H1 (cell line): ENCODE measurements around the gene PRRG1.

Source experiments
- BRCA1 ChIP-seq: IDR thresholded peaks from 2 replicates; pipeline ENCODE4 v1.6.1; 2012; ENCODE audit warnings: low read depth, low read length, improper control_type of control experiment
- CHD2 ChIP-seq: IDR thresholded peaks from 2 replicates; pipeline ENCODE4 v1.6.1; 2012; ENCODE audit warnings: low read length, improper control_type of control experiment
- CREB1 ChIP-seq: IDR thresholded peaks from 2 replicates; pipeline ENCODE4 v1.6.1; 2012; ENCODE audit warnings: inconsistent platforms
- EZH2 ChIP-seq: fragments of 200-600 bp; sonication (generic); IDR thresholded peaks from 2 replicates; pipeline ENCODE4 v1.7.1; 2012; ENCODE audit warnings: low read depth, mild to moderate bottlenecking, moderate library complexity, low read length, inconsistent platforms; ENCODE audit not compliant: severe bottlenecking
- HDAC6 ChIP-seq: IDR thresholded peaks from one replicate; pipeline ENCODE4 v1.7.1; 2012; ENCODE audit warnings: low read depth, mild to moderate bottlenecking, inconsistent platforms, low read length, moderate library complexity
- NRF1 ChIP-seq: IDR thresholded peaks from 2 replicates; pipeline ENCODE4 v1.6.1; 2011; ENCODE audit warnings: mild to moderate bottlenecking, low read depth, low read length, improper control_type of control experiment
- POLR2A ChIP-seq, 2 experiments: IDR thresholded peaks; 1 replicate in 1 of 2; 2 replicates in 1 of 2; pipeline ENCODE4 v1.6.1; 2011; ENCODE audit warnings: low read depth in 2 of 2, low read length in 2 of 2, mild to moderate bottlenecking in 2 of 2; ENCODE audit errors: control extremely low read depth in 1 of 2
- SP2 ChIP-seq: IDR thresholded peaks from 2 replicates; pipeline ENCODE4 v1.6.1; 2012; ENCODE audit warnings: mild to moderate bottlenecking, low read length, inconsistent platforms
- YY1 ChIP-seq: IDR thresholded peaks from 2 replicates; pipeline ENCODE4 v1.6.1; 2011; ENCODE audit warnings: low read depth, mild to moderate bottlenecking, low read length
- ZNF274 ChIP-seq: IDR thresholded peaks from 2 replicates; pipeline ENCODE4 v1.7.0; 2012; ENCODE audit warnings: low read length, borderline replicate concordance; ENCODE audit errors: extremely low read depth
- TF ChIP-seq, protein P1 (sequence below): IDR thresholded peaks from 2 replicates; pipeline ENCODE4 v1.6.1; 2012; ENCODE audit warnings: inconsistent platforms
- TF ChIP-seq, protein P2 (sequence below), 3 experiments: IDR thresholded peaks; 1 replicate in 2 of 3; 2 replicates in 1 of 3; pipeline versions ENCODE4 v1.5.1 to v1.6.1; 2011; ENCODE audit warnings: low read length in 3 of 3, mild to moderate bottlenecking in 3 of 3, inconsistent platforms in 2 of 3, low read depth in 1 of 3, moderate library complexity in 1 of 3; ENCODE audit not compliant: insufficient read depth in 1 of 3; ENCODE audit errors: control extremely low read depth in 1 of 3
- TF ChIP-seq, protein P3 (sequence below): IDR thresholded peaks from 2 replicates; pipeline ENCODE4 v1.6.1; 2012; ENCODE audit warnings: low read length, inconsistent platforms

GRCh38 chrX:37367946-37368345, 18.8 kb downstream of the PRRG1 start:
- no peak for TF ChIP-seq EZH2
- TF ChIP-seq, protein P1, sequence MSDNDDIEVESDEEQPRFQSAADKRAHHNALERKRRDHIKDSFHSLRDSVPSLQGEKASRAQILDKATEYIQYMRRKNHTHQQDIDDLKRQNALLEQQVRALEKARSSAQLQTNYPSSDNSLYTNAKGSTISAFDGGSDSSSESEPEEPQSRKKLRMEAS: no peak
- TF ChIP-seq, protein P2, sequence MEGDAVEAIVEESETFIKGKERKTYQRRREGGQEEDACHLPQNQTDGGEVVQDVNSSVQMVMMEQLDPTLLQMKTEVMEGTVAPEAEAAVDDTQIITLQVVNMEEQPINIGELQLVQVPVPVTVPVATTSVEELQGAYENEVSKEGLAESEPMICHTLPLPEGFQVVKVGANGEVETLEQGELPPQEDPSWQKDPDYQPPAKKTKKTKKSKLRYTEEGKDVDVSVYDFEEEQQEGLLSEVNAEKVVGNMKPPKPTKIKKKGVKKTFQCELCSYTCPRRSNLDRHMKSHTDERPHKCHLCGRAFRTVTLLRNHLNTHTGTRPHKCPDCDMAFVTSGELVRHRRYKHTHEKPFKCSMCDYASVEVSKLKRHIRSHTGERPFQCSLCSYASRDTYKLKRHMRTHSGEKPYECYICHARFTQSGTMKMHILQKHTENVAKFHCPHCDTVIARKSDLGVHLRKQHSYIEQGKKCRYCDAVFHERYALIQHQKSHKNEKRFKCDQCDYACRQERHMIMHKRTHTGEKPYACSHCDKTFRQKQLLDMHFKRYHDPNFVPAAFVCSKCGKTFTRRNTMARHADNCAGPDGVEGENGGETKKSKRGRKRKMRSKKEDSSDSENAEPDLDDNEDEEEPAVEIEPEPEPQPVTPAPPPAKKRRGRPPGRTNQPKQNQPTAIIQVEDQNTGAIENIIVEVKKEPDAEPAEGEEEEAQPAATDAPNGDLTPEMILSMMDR (IDR thresholded peaks at IDR 0.05; ENCODE audit: control extremely low read depth in 1 of 3, insufficient read depth in 1 of 3, low read depth in 1 of 3, low read length in 3 of 3): no peak
- no peak for TF ChIP-seq POLR2A (IDR thresholded peaks at IDR 0.05; ENCODE audit: control extremely low read depth in 1 of 2, low read depth in 2 of 2, low read length in 2 of 2)
- TF ChIP-seq CREB1: no peak
- no peak for TF ChIP-seq SP2
- no peak for TF ChIP-seq HDAC6
- no peak for TF ChIP-seq ZNF274
- TF ChIP-seq NRF1: no peak
- TF ChIP-seq, protein P3, sequence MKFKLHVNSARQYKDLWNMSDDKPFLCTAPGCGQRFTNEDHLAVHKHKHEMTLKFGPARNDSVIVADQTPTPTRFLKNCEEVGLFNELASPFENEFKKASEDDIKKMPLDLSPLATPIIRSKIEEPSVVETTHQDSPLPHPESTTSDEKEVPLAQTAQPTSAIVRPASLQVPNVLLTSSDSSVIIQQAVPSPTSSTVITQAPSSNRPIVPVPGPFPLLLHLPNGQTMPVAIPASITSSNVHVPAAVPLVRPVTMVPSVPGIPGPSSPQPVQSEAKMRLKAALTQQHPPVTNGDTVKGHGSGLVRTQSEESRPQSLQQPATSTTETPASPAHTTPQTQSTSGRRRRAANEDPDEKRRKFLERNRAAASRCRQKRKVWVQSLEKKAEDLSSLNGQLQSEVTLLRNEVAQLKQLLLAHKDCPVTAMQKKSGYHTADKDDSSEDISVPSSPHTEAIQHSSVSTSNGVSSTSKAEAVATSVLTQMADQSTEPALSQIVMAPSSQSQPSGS: no peak
- TF ChIP-seq CHD2: no peak
- TF ChIP-seq YY1: no peak
- TF ChIP-seq BRCA1: no peak
